Hepatocyte (in vitro differentiated cells): ENCODE data around the gene USP33.
"Not testable (repeated sequence)": the region's sequence is repeated elsewhere in the genome, so short reads cannot be mapped to it uniquely, and the experiment has no call there.

Source experiments
- EZH2phosphoT487 ChIP-seq: fragments of 200-600 bp; sonication (generic); IDR thresholded peaks from one replicate; pipeline ENCODE4 v1.6.1; 2018; ENCODE audit warnings: antibody characterized with exemption, mild to moderate bottlenecking, low read depth, moderate library complexity; ENCODE audit not compliant: unreplicated experiment, severe bottlenecking
- TF ChIP-seq, protein P1 (sequence below): fragments of 200-600 bp; sonication (generic); IDR thresholded peaks from 2 replicates; pipeline ENCODE4 v1.5.1; 2016; ENCODE audit warnings: antibody characterized with exemption, mild to moderate bottlenecking; ENCODE audit not compliant: poor library complexity

DNA sequence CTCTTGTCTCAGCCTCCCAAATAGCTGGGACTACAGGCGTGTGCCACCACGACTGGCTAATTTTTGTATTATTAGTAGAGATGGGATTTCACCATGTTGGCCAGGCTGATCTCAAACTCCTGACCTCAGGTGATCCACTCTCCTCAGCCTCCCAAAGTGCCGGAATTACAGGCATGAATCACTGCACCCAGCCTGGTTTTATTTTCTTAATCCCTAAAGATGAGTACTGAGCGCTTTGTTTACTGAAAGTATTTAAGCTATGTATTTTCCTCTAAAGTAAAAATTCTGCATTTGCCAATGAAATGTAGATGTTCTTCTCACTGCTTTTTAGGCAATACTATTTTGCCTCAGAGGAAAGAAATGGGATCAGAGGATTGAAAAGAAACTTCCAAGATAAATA, 10.2 kb downstream of the USP33 start:
- TF ChIP-seq, protein P1, sequence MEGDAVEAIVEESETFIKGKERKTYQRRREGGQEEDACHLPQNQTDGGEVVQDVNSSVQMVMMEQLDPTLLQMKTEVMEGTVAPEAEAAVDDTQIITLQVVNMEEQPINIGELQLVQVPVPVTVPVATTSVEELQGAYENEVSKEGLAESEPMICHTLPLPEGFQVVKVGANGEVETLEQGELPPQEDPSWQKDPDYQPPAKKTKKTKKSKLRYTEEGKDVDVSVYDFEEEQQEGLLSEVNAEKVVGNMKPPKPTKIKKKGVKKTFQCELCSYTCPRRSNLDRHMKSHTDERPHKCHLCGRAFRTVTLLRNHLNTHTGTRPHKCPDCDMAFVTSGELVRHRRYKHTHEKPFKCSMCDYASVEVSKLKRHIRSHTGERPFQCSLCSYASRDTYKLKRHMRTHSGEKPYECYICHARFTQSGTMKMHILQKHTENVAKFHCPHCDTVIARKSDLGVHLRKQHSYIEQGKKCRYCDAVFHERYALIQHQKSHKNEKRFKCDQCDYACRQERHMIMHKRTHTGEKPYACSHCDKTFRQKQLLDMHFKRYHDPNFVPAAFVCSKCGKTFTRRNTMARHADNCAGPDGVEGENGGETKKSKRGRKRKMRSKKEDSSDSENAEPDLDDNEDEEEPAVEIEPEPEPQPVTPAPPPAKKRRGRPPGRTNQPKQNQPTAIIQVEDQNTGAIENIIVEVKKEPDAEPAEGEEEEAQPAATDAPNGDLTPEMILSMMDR, result not testable (repeated sequence)
- TF ChIP-seq EZH2phosphoT487, result not testable (repeated sequence)
